ENCODE data around the gene RHOXF1.
"Not testable (repeated sequence)": the region's sequence is repeated elsewhere in the genome, so short reads cannot be mapped to it uniquely, and the experiment has no call there.

DNA sequence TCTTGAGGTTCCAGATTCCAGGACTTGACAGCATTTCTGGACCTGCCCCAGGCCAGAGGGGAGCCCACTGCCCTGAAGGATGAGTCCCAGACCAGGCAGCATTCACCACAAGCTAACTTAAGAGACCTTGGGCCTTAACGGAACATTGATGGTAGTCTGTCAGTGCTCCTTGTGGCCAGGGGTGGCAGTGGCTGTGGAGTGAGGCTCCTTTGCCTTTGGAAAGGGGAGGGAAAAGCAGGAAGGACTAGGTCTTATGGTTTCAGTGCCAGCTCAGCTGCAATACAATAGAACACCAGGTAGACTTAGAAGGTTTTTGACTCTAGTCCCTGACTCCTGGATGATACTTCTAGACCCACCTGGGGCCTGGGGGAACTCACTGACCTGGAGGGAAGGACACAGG lies 49.5 kb downstream of the RHOXF1 start:
- not testable (repeated sequence) for TF ChIP-seq POLR2A, CTCF (IDR thresholded peaks at IDR 0.05)
